Measurements from ENCODE around the gene DCUN1D3. TPM values are rescaled to one million over a fixed set of nuclear protein-coding genes. Genes with fewer than 3 reads are reported as not detected.

DCUN1D3 gene
- total RNA-seq, 2 donors from 2014 or later = 7.5 to 14.5 TPM

DNA sequence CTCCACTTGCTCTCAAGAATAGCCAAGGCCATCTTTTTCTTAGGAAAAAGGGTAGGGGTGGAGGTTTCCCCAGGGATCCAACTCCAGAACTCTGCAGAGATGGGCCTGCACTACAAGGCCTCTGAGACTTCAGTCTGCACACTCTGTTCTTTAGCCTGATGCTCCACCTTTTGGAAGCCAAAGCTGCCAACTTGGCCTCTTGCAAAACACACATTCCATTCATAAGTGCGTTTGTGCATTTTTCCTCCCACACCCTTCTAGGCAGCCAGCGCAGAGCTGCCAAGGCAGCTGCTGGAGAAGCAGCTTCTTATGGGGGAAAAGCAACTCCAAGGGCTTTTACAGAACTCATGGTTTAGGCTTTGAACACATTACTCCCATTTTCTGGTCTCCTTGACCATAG lies 48.6 kb downstream of the DCUN1D3 start:
- DNase-seq = peak; percentile 53 to 76 (median 64)
- Histone ChIP-seq H3K27ac (peak overlapping the region in 3 of 4 donors; percentile 29 to 72 (median 57)), H3K4me3 (no peak overlapping the region), H3K36me3 (replicated peaks in 1 of 2; ENCODE audit: insufficient read depth in 1 of 2, low read depth in 2 of 2) (no peaks in the 10 kb centered on the region), H3K4me1 (peaks cover 20% of the 10 kb centered on the region), H3K27me3 (no peaks in the 10 kb centered on the region), H3K9me3 (no peaks in the 10 kb centered on the region)
- TF ChIP-seq CTCF (IDR thresholded peaks at IDR 0.05) = peak in 1 of 7 experiments; percentile 6
- peak in 2 of 3 donors; percentile 22 to 41 for TF ChIP-seq POLR2A (IDR thresholded peaks at IDR 0.05)
- peak; percentile 84 for ATAC-seq
- WGBS, 2 donors = 32 to 36% methylated on average over 2 of the region's 2 CpGs
- intact Hi-C loops (cut with DNase I) = loop anchor here (10.0 kb wide), 1 partner anchor 53 kb away; the partner anchor contains the start of genes DCUN1D3 and LYRM1

DNA sequence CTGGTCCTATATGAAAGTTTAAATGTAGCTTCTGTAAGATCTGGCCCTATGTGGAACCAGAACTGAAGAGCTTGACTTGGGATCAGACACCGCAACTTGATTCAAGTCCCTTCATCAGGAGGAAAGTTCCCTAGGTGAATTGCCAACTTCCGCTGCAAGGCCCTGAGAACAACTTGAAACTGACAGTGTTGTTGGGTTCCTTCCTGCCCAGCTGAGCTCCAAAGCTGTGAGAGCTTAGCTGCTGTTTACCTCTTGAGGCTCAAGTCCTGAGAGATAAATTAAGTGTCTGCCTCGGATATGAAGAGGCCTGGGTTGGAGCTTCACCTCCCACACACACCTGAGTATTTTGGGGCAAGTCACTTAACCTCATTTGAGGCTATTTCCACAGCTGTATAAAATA lies 49.2 kb downstream of the DCUN1D3 start:
- Histone ChIP-seq H3K27me3 (no peaks in the 10 kb centered on the region), H3K4me3 (no peak overlapping the region), H3K36me3 (replicated peaks in 1 of 2; ENCODE audit: insufficient read depth in 1 of 2, low read depth in 2 of 2) (no peaks in the 10 kb centered on the region), H3K9me3 (no peaks in the 10 kb centered on the region), H3K4me1 (peaks cover 20% of the 10 kb centered on the region), H3K27ac (peak overlapping the region in 3 of 4 donors; percentile 29 to 72 (median 57))
- DNase-seq (no peak), ATAC-seq (no peak)
- intact Hi-C loops (cut with DNase I) = loop anchor here (10.0 kb wide), 1 partner anchor 54 kb away; the partner anchor contains the start of genes DCUN1D3 and LYRM1
- TF ChIP-seq CTCF (IDR thresholded peaks at IDR 0.05) = no peak
- no peak for TF ChIP-seq POLR2A (IDR thresholded peaks at IDR 0.05)
- 77 to 78% methylated on average over 3 of the region's 3 CpGs for WGBS, 2 donors

GRCh38 chr16:20849589-20850390 lies 50.4 kb downstream of the DCUN1D3 start:
- peak overlapping the region in 3 of 4 donors; percentile 1 to 72 (median 24) for H3K27ac ChIP-seq
- DNase-seq (peak; percentile 64 to 77 (median 71)), ATAC-seq (peak; percentile 67)
- intact Hi-C loops (cut with DNase I) = loop anchor here (5.0 to 10.0 kb wide), 2 partner anchors 55 to 238 kb away; partner anchors contain the start of genes DCUN1D3 and LYRM1
- no peak for TF ChIP-seq POLR2A (IDR thresholded peaks at IDR 0.05)
- peak; percentile 89 to 98 (median 95) for TF ChIP-seq CTCF (IDR thresholded peaks at IDR 0.05)
- H3K36me3 ChIP-seq (replicated peaks in 1 of 2; ENCODE audit: insufficient read depth in 1 of 2, low read depth in 2 of 2) = no peaks in the 10 kb centered on the region
- peaks cover 20% of the 10 kb centered on the region for H3K4me1 ChIP-seq
- no peaks in the 10 kb centered on the region for H3K27me3 ChIP-seq
- H3K4me3 ChIP-seq = no peak overlapping the region
- WGBS, 2 donors = 34 to 44% methylated on average over 6 of the region's 6 CpGs
- no peaks in the 10 kb centered on the region for H3K9me3 ChIP-seq

GRCh38 chr16:20847550-20847949 lies 52.6 kb downstream of the DCUN1D3 start:
- no peaks in the 10 kb centered on the region for H3K27me3 ChIP-seq
- no peaks in the 10 kb centered on the region for H3K9me3 ChIP-seq
- peaks cover 20% of the 10 kb centered on the region for H3K4me1 ChIP-seq
- DNase-seq (no peak), ATAC-seq (no peak)
- H3K27ac ChIP-seq = no peak overlapping the region
- WGBS, 2 donors = 89 to 91% methylated on average over 2 of the region's 2 CpGs
- H3K4me3 ChIP-seq = no peak overlapping the region
- intact Hi-C loops (cut with DNase I) = loop anchor here (5.0 kb wide), 1 partner anchor 240 kb away; no protein-coding TSS in a partner anchor
- H3K36me3 ChIP-seq (replicated peaks in 1 of 2; ENCODE audit: insufficient read depth in 1 of 2, low read depth in 2 of 2) = no peaks in the 10 kb centered on the region
- TF ChIP-seq CTCF (IDR thresholded peaks at IDR 0.05) = no peak
- no peak for TF ChIP-seq POLR2A (IDR thresholded peaks at IDR 0.05)

Data from body of pancreas (tissue), 4 donors.